PC-3 (cell line): Measurements from ENCODE around the gene DNAH3.

Experiments
- EZH2 ChIP-seq: fragments of 300-600 bp; sonication (generic); IDR thresholded peaks from one replicate; pipeline ENCODE4 v1.6.1; 2017; ENCODE audit warnings: antibody characterized with exemption, mild to moderate bottlenecking, low read length; ENCODE audit not compliant: unreplicated experiment
- TF ChIP-seq, protein P1 (sequence below): fragments of 300-600 bp; sonication (generic); conservative IDR thresholded peaks from 2 replicates; pipeline ENCODE4 v1.5.1; 2017; ENCODE audit warnings: antibody characterized with exemption, low read depth, mild to moderate bottlenecking, low read length

DNA sequence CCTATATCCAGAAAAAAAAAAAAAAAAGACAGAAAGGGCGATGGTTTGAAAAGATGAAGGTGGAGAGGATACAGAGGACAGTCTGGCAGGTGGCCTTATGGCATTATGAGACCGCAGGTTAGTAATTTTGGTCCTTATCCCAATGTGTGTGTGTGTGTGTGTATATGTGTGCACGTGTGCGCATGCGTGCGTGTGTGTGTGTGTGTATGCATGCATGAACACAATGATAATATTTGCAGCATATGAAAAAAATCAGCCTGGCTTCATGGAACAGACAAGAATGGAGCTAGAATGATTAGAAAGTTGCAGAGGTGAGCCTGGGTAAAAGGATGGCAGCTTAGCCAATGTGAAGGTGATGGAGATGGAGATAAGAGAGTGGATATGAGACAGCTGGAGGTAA is 166.6 kb downstream of the DNAH3 start:
- TF ChIP-seq, protein P1, sequence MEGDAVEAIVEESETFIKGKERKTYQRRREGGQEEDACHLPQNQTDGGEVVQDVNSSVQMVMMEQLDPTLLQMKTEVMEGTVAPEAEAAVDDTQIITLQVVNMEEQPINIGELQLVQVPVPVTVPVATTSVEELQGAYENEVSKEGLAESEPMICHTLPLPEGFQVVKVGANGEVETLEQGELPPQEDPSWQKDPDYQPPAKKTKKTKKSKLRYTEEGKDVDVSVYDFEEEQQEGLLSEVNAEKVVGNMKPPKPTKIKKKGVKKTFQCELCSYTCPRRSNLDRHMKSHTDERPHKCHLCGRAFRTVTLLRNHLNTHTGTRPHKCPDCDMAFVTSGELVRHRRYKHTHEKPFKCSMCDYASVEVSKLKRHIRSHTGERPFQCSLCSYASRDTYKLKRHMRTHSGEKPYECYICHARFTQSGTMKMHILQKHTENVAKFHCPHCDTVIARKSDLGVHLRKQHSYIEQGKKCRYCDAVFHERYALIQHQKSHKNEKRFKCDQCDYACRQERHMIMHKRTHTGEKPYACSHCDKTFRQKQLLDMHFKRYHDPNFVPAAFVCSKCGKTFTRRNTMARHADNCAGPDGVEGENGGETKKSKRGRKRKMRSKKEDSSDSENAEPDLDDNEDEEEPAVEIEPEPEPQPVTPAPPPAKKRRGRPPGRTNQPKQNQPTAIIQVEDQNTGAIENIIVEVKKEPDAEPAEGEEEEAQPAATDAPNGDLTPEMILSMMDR: no peak
- TF ChIP-seq EZH2: no peak
